ENCODE results near the gene CELF3. TPM values are rescaled to one million over a fixed set of nuclear protein-coding genes. Genes with fewer than 3 reads are reported as not detected.
"Not testable (repeated sequence)": the region's sequence is repeated elsewhere in the genome, so short reads cannot be mapped to it uniquely, and the experiment has no call there.

The CELF3 gene
- total RNA-seq, 2 experiments from 2014 or later, result not detected

GRCh38 chr1:151692226-151692625, 24.4 kb downstream of the CELF3 start:
- Mint-ChIP-seq H3K36me3 (ENCODE audit: low read depth) (peaks cover 16% of the 10 kb centered on the region), H3K9me3 (ENCODE audit: low read depth) (no peaks in the 10 kb centered on the region), H3K4me1 (no peaks in the 10 kb centered on the region), H3K27me3 (no peaks in the 10 kb centered on the region), H3K27ac (no peak overlapping the region), H3K4me3 (no peak overlapping the region)
- ChIA-PET CTCF (no interaction called here), POLR2A (no interaction called here)
- intact Hi-C loops (cut with DNase I, micrococcal nuclease), result no loop called here
- DNase-seq, result no peak
- no peak for ATAC-seq

DNA sequence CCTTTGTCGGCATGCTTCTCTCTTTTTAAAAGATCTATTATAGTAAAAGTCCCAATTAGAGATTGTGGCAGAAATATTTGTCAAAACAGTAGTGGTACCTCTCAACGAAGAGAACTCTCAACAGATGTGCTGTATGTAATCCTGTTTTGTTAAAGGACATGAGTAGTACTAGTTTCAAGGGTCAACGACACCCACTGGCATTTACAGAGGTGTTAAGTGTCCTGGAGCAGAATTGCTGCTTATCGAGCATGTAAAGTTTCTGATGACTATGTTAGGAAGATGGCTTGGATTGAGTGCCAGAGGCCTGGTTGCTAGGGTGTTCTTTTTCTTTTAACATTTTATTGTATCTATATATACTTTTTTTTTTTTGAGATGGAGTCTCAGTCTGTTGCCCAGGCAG, 27.1 kb downstream of the CELF3 start:
- Mint-ChIP-seq H3K36me3 (ENCODE audit: low read depth) (peaks cover 16% of the 10 kb centered on the region), H3K27me3 (no peaks in the 10 kb centered on the region), H3K27ac (no peak overlapping the region), H3K4me1 (no peaks in the 10 kb centered on the region), H3K4me3 (no peak overlapping the region), H3K9me3 (ENCODE audit: low read depth) (no peaks in the 10 kb centered on the region)
- DNase-seq (no peak), ATAC-seq (no peak)
- CTCF ChIA-PET, result interaction anchor here (1.0 to 1.2 kb wide), 2 partner anchors 45 to 109 kb away, joined by 3 read pairs; no protein-coding TSS in a partner anchor
- POLR2A ChIA-PET, result no interaction called here
- intact Hi-C loops (cut with DNase I, micrococcal nuclease), result no loop called here

DNA sequence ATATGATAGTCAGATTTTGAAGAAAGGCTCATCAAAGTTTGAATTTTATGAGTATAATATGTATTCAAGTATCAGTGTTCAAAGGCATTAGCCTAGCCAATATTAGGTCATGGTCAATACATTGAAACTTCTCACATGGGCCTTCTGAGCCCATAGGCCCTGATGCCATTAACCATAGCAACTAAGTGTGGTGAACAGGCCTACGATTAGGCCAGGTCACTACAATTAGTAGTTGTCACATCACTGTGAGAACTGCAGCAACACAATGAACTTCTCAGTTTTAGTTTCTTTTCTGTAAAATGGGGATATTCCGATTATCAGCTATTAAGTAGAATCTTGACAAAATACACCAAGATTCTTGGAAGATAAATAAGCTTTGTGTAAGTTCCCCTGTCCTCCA, 30.0 kb downstream of the CELF3 start:
- peaks cover 5% of the 10 kb centered on the region for H3K36me3 Mint-ChIP-seq (ENCODE audit: low read depth)
- no peak for DNase-seq
- no peak overlapping the region for H3K27ac Mint-ChIP-seq
- H3K4me3 Mint-ChIP-seq, result no peak overlapping the region
- ChIA-PET POLR2A (no interaction called here), CTCF (no interaction called here)
- no peaks in the 10 kb centered on the region for H3K4me1 Mint-ChIP-seq
- intact Hi-C loops (cut with DNase I, micrococcal nuclease), result no loop called here
- H3K9me3 Mint-ChIP-seq (ENCODE audit: low read depth), result no peaks in the 10 kb centered on the region
- no peaks in the 10 kb centered on the region for H3K27me3 Mint-ChIP-seq
- no peak for ATAC-seq

GRCh38 chr1:151684128-151684527, 32.5 kb downstream of the CELF3 start:
- intact Hi-C loops (cut with DNase I, micrococcal nuclease), result no loop called here
- ChIA-PET POLR2A (interaction anchor here (0.6 kb wide), 1 partner anchor 299 kb away, joined by 9 read pairs; no protein-coding TSS in a partner anchor), CTCF (no interaction called here)
- H3K27me3 Mint-ChIP-seq, result no peaks in the 10 kb centered on the region
- no peak for DNase-seq
- no peak overlapping the region for H3K4me3 Mint-ChIP-seq
- H3K36me3 Mint-ChIP-seq (ENCODE audit: low read depth), result peaks cover 13% of the 10 kb centered on the region
- H3K4me1 Mint-ChIP-seq, result no peaks in the 10 kb centered on the region
- ATAC-seq, result no peak
- no peaks in the 10 kb centered on the region for H3K9me3 Mint-ChIP-seq (ENCODE audit: low read depth)
- H3K27ac Mint-ChIP-seq, result no peak overlapping the region

- H3K27me3 Mint-ChIP-seq, H3K4me3 Mint-ChIP-seq: not testable (repeated sequence)
These were observed 33.7 kb downstream of the CELF3 start for GRCh38 chr1:151682901-151683300.

DNA sequence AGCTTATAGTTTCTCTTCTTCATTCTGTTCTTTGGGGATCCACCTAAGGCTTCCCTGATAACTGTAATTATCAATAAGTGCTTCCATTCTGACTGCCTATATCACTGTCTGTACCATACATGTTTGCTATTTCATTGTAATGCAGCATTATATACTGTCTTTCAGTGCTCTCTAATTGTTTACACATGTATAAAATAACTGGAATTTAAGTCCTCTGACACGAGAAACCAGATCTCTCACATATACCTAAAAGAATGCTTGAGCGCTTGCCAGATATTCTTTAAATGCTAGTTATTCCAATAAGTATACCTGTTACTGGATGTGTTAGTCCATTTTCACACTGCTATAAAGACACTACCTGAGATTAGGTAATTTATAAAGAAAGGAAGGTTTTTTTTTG, 34.7 kb downstream of the CELF3 start:
- ATAC-seq, result no peak
- H3K36me3 Mint-ChIP-seq (ENCODE audit: low read depth), result peaks cover 17% of the 10 kb centered on the region
- H3K4me1 Mint-ChIP-seq, result no peaks in the 10 kb centered on the region
- no peak overlapping the region for H3K27ac Mint-ChIP-seq
- ChIA-PET POLR2A (interaction anchor here (0.6 kb wide), 1 partner anchor 9 kb away, joined by 3 read pairs; no protein-coding TSS in a partner anchor), CTCF (no interaction called here)
- H3K4me3 Mint-ChIP-seq, result no peak overlapping the region
- DNase-seq, result no peak
- intact Hi-C loops (cut with DNase I, micrococcal nuclease), result no loop called here
- H3K27me3 Mint-ChIP-seq, result no peaks in the 10 kb centered on the region
- H3K9me3 Mint-ChIP-seq (ENCODE audit: low read depth), result no peaks in the 10 kb centered on the region

More at GRCh38 chr1:151682901-151683300, 33.7 kb downstream of the CELF3 start:
- peaks cover 17% of the 10 kb centered on the region for H3K36me3 Mint-ChIP-seq (ENCODE audit: low read depth)
- DNase-seq; CTCF ChIA-PET; H3K9me3 Mint-ChIP-seq (ENCODE audit: low read depth); H3K27ac Mint-ChIP-seq; POLR2A ChIA-PET; intact Hi-C loops (cut with DNase I, micrococcal nuclease); H3K4me1 Mint-ChIP-seq; ATAC-seq: not testable (repeated sequence)

DNA sequence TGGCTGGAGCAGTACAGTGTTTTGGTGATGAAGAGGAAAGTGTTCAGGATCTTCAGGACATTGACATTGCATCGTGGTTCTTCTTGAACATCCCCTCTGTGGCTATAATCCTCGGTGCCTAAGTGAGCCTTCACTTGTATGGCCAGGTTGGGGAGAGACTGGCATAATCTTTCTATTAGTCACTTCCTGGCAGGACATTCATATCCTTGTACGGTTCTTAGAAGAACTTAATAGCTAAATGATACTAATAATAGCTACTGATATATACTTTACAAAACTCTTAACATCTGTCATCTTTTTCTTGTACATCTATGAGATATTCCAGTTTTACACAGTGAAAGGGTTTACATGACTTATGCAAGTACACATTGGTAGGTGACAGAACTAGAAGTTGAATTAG, 35.8 kb downstream of the CELF3 start:
- ATAC-seq (no peak), DNase-seq (no peak)
- POLR2A ChIA-PET, result no interaction called here
- Mint-ChIP-seq H3K4me3 (no peak overlapping the region), H3K9me3 (ENCODE audit: low read depth) (no peaks in the 10 kb centered on the region), H3K36me3 (ENCODE audit: low read depth) (peaks cover 14% of the 10 kb centered on the region), H3K4me1 (no peaks in the 10 kb centered on the region), H3K27ac (no peak overlapping the region), H3K27me3 (no peaks in the 10 kb centered on the region)
- intact Hi-C loops (cut with DNase I, micrococcal nuclease), result no loop called here
- CTCF ChIA-PET, result interaction anchor here (0.6 to 1.1 kb wide), 3 partner anchors 35 to 87 kb away, joined by 3 to 4 read pairs (median 3); no protein-coding TSS in a partner anchor

- Mint-ChIP-seq H3K27me3 (no peaks in the 10 kb centered on the region), H3K4me1 (no peaks in the 10 kb centered on the region), H3K36me3 (ENCODE audit: low read depth) (peaks cover 13% of the 10 kb centered on the region), H3K27ac (no peak overlapping the region), H3K4me3 (no peak overlapping the region), H3K9me3 (ENCODE audit: low read depth) (no peaks in the 10 kb centered on the region)
- ChIA-PET CTCF (interaction anchor here (0.6 to 1.1 kb wide), 4 partner anchors 35 to 355 kb away, joined by 3 to 4 read pairs (median 3); no protein-coding TSS in a partner anchor), POLR2A (no interaction called here)
- ATAC-seq, result no peak
- intact Hi-C loops (cut with DNase I, micrococcal nuclease), result no loop called here
- DNase-seq, result no peak
These were observed 36.2 kb downstream of the CELF3 start for GRCh38 chr1:151680391-151680790.

DNA sequence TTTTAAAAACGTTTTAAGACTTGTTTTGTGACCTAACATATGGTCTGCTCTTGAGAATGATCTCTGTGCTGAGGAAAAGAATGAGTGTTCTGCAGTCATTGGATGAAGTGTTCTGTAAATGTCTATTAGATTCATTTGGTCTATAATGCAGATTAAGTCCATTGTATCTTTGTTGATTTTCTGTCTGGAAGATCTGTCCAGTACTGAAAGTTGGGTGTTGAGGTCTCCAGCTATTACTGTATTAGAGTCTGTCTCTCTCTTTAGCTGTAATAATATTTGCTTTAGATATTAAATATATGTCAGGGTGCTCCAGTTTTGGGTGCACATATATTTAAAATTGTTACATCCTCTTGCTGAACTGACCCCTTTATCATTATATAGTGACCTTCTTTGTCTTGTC, 43.2 kb downstream of the CELF3 start:
- Mint-ChIP-seq H3K27ac (no peak overlapping the region), H3K27me3 (no peaks in the 10 kb centered on the region), H3K9me3 (ENCODE audit: low read depth) (peaks cover 2% of the 10 kb centered on the region), H3K4me1 (peaks cover 2% of the 10 kb centered on the region), H3K36me3 (ENCODE audit: low read depth) (peaks cover 29% of the 10 kb centered on the region), H3K4me3 (no peak overlapping the region)
- ChIA-PET POLR2A (no interaction called here), CTCF (no interaction called here)
- ATAC-seq, result no peak
- no peak for DNase-seq
- intact Hi-C loops (cut with DNase I, micrococcal nuclease), result no loop called here

DNA sequence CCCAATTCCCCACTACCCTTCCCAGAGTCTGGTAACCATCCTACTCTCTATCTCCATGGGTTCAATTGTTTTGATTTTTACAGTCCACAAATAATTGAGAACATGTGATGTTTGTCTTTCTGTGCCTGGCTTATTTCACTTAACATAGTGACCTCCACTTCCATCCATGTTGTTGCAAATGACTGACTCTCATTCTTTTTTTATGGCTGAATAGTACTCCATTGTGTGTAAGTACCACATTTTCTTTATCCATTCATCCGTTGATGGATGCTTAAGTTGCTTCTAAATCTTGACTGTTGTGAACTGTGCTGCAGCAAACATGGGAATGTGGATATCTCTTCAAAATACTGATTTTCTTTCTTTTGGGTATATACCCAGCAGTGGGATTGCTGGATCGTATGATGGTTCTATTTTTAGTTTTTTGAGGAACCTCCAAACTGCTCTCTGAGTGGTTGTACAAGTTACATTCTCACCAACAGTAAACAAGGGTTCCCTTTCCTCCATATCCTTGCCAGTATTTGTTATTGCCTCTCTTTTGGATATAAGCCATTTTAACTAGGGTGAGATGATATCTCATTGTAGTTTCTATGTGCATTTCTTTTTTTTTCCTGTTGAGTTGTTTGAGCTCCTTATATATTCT, 46.4 kb downstream of the CELF3 start:
- ATAC-seq; H3K27ac Mint-ChIP-seq; H3K4me3 Mint-ChIP-seq; intact Hi-C loops (cut with DNase I, micrococcal nuclease); DNase-seq; H3K9me3 Mint-ChIP-seq (ENCODE audit: low read depth); POLR2A ChIA-PET; CTCF ChIA-PET; H3K4me1 Mint-ChIP-seq; H3K27me3 Mint-ChIP-seq: not testable (repeated sequence)
- peaks cover 34% of the 10 kb centered on the region for H3K36me3 Mint-ChIP-seq (ENCODE audit: low read depth)

DNA sequence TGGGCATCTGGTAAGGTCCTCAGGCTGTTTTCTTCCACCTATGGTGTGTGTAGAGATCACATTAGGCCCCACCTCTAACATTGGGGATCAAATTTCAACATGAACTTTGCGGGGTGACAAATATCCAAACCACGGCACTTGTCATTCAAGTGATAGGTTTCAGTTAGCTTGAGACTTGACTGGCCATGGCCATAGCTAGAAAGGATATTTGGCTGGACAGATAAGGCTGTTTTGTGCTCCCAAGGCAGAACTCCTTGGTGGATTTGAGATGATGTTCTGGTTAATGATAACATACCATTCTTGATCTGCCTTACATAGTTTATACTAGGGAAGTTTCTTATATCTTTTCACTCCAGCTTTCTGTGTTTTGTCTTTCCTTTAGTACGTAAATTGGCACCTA, 48.5 kb downstream of the CELF3 start:
- no peak overlapping the region for H3K4me3 Mint-ChIP-seq
- DNase-seq, result no peak
- no peaks in the 10 kb centered on the region for H3K27me3 Mint-ChIP-seq
- H3K36me3 Mint-ChIP-seq (ENCODE audit: low read depth), result peaks cover 41% of the 10 kb centered on the region
- no peak for ATAC-seq
- POLR2A ChIA-PET, result no interaction called here
- intact Hi-C loops (cut with DNase I, micrococcal nuclease), result no loop called here
- H3K4me1 Mint-ChIP-seq, result peaks cover 9% of the 10 kb centered on the region
- no peak overlapping the region for H3K27ac Mint-ChIP-seq
- H3K9me3 Mint-ChIP-seq (ENCODE audit: low read depth), result peaks cover 2% of the 10 kb centered on the region
- CTCF ChIA-PET, result interaction anchor here (0.7 to 1.2 kb wide), 2 partner anchors 63 to 224 kb away, joined by 3 read pairs; no protein-coding TSS in a partner anchor

- no peaks in the 10 kb centered on the region for H3K9me3 Mint-ChIP-seq (ENCODE audit: low read depth)
- H3K36me3 Mint-ChIP-seq (ENCODE audit: low read depth), result peaks cover 27% of the 10 kb centered on the region
- POLR2A ChIA-PET, result no interaction called here
- ATAC-seq (no peak), DNase-seq (no peak)
- no peak overlapping the region for H3K4me3 Mint-ChIP-seq
- peak overlapping the region; percentile 32 for H3K27ac Mint-ChIP-seq
- no peaks in the 10 kb centered on the region for H3K27me3 Mint-ChIP-seq
- CTCF ChIA-PET, result interaction anchor here (0.7 kb wide), 1 partner anchor 87 kb away, joined by 3 read pairs; no protein-coding TSS in a partner anchor
- peaks cover 11% of the 10 kb centered on the region for H3K4me1 Mint-ChIP-seq
- intact Hi-C loops (cut with DNase I, micrococcal nuclease), result no loop called here
These were observed 54.9 kb downstream of the CELF3 start for GRCh38 chr1:151661751-151662150.

Data from activated CD4-positive, alpha-beta T cell treated with anti-CD3 and anti-CD28 coated beads for 36 hours (primary cell).